HG03460 (cell line): ENCODE measurements around the gene SKAP1.
"Not testable (repeated sequence)": the region's sequence is repeated elsewhere in the genome, so short reads cannot be mapped to it uniquely, and the experiment has no call there.

Source experiments
- ATAC-seq: cut with Tn5 transposase; IDR thresholded peaks from one replicate; pipeline ENCODE4 v1.9.1; 2021; ENCODE audit not compliant: unreplicated experiment

The SKAP1 gene

DNA sequence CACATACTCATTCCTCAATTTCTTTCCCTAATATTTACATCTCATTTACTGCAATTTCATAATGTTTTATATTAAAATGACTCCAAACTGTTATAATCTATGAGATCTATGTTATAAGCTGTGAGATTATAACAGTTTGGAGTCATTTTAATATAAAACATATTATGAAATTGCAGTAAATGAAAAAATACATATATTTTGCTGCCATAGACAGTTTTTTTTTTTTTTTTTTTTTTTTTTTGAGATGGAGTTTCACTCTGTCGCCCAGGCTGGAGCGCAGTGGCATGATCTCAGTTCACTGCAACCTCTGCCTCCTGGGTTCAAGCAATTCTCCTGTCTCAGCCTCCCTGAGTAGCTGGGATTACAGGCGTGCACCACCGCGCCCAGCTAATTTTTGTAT lies 180.0 kb downstream of the SKAP1 start:
- ATAC-seq, result not testable (repeated sequence)

DNA sequence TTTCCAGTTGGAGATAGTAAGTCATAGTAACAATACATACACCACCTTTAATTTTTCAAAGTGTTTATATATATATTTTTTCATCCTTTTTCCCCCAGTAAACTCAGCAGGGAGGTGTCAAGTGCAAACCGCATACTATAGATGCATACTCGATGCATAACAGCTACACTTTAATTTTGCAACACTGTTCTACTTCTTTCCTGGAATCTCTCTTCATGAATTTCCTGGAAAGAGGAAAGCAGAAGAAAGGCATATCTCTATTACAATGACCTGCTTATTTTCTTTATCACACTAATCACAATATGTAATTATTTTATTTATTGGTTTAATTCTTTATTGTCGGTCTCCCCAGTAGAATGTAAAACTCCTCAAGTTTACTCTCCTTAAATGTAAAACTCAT lies 182.4 kb downstream of the SKAP1 start:
- ATAC-seq, result no peak

DNA sequence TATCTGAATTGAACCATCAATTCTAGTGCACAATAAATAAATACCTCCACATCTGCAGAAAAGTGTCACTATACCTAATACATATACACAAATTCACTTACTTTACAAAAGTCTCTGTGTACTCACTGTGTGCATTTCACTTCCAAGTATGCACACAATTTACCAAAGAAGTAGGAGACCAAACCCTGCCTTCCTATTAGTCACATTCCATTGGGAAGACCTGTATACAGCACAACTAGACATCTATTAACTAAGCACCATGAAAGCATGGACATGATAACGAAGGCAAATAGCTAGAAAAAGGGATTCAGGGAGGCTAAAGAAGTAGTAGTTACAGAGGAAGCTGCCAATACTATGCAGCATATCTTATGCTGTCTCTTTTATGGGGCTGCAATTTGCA lies 183.0 kb downstream of the SKAP1 start:
- ATAC-seq, result no peak

DNA sequence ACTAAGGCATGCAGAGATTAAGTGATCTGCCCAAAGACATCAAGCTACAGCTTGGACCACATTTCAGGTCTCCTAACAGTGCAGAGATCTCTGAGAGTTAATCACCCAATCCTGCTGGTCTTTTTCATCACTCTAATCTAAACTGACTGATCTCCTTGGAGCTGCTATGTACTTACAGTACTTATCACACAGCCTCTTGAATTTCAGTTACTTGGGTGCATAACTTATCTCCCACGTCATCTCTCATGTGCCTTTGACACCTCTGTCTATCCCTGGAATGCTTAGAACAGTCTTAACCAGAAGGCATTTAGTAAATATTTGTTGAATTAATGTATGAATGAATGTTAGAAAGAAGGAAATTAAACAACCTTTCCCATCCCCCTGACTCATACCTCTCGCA lies 183.4 kb downstream of the SKAP1 start:
- ATAC-seq, result no peak

DNA sequence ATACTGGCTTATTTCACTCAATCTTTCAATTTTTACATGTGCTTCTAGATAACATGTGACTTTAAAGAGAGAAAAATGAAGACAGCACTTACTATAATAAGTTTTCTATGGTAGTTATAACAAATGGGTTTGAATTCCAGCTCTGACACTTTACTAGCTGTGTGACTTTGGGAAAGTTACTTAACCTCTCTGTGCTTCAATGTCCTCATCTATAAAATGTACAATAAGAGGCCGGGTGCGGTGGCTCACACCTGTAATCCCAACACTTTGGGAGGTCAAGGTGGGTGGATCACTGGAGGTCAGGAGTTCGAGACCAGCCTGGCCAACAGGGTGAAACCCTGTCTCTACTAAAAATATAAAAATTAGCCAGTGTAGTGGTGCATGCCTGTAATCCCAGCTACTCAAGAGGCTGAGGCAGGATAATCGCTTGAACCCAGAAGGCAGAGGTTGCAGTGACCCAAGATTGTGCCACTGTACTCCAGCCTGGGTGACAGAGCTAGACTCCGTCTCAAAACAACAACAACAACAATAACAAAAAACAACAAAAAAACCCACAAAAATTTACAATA lies 184.5 kb downstream of the SKAP1 start:
- not testable (repeated sequence) for ATAC-seq

DNA sequence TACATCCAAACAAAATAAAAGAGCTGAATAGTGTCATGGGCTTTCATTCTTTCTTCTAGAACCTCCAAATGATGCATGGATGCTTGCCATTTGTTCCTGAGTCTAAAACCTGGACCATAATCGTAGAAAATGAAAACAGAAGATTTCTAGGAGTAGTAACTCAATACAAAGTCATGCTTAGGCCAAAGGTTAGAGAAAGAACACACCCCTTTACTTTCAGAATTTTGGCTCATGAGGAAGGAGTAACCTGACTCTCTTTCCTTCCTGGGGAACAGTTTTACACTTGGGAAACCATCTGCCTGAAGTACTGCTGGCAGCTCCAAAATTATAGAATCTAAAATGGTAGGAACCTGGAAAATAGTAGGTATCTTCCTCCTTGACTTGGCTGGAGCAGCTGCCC lies 185.2 kb downstream of the SKAP1 start:
- ATAC-seq, result no peak

DNA sequence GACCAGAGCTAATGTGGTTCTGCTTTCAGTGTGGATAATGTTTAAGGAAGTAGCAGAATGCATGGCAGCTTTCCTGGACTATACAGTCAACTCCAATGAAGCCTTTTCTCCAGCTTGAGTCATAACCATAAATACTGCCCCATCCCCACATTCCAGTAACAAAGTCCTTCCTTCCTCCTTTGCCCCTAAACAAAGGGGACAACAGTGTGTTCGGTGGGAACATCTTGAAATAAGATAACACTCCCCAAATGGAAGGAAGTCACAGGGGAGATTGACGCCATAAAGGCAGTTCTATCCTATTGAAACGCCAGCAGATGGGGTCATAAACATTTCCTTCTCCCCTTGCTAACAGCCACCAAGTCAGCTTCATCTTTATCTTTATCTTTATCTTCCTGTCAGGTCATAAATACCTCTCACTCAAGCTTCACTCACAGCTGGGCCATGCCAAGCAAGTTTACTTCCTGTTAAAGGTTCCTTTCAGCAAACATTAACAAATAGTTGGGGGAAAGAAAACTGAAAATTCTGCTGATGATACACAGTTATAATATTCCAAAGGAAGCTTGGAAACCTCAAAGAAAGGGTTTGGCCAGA lies 185.8 kb downstream of the SKAP1 start:
- no peak for ATAC-seq

DNA sequence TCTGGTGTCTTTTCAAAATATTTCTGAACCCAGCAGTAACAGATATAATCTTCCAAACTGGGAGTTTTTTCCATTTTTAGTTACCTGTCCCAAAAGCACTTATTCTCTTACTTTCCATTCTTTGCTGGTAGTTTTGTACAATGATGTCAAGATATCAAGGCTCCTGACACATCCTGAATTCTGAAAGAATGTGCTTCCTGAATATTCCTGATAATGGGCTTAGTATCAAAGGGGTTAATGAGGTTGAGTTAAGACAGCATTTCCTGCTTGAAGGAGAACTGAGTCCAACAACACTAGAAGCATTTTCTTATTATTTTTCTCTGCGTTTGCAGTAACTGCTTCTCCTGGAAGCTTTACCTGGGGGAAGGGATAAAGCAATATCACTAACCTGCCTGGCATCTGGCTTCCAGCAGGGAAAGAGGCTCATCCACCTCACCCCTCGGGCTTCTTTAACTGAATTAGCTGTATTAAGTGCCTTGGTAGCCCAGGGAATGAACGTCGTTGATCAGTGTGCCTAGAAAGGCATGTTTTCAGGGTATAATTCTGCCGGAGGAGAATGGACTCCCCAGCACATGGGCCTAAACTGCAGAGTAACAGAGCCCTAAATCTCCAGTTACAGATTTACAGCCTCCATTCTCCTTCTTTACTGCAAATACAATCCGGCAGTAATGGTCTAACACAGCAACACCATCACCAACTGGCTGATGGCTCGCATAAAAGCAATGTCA lies 188.1 kb downstream of the SKAP1 start:
- no peak for ATAC-seq

DNA sequence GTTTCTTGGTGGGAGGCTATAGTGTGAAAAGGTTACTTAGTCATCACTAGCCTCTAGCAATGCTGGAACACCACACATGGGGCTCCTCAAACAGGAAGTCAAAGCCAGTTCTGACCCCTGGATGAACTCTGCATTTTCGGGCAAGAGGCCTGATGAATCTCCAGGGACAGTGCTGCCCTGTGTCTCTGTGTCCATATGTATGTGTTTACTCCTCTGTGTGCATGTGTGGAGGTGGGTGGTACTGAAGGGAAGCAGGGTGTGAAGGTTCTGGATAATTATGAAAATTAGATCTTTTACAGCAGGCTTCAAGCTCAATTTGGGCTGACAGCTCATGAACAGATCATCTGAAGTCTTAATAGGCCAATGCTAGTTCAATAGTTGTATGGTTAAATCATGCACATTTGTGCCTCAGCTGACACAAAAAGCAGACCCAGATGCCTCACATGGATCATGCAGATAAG lies 188.9 kb downstream of the SKAP1 start:
- peak; percentile 92 for ATAC-seq

DNA sequence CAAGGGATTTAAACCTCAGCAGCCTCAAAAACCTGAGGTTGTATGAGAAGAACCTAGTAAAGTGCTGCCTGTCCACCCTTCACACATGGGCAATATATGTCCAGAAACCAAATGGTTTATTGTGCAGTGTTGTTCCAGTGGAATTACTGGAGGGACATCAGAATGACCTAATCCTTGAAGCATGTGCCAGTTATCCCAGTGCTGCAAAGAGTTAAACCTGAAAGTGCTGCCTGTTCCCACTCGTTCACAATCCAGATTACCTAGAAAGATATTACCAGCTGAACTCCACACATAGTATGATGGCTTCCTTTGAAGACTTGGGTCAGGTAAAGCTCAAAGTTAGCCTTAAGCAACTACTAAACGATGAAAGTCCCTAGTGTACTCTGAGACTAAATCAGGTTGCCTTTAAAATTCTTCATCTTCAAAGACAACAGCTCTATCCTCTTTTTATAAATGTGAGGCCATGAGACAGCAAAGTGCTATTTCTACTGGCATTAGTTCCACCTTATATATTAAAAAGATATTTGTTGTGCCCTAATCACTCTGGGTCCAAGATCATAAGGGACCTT lies 189.4 kb downstream of the SKAP1 start:
- ATAC-seq, result no peak

DNA sequence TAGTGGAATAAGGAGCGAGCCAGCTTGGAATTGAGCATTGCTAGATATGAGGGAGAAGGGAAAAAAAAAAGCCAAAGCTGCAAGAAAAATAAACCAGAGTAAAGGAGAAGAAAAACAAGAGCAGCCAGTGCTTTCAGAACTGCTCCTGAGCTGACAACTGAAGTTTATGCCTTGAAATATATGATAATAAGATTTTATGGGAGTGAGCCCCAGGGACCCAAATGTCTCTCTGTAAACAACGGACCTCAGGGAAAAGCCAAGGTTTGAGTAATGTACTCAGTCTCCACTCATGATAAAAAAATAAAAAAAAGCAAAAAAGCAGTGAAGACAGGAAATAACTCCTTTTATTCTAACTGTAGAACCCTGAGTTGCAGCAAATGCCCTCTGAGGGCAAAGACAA lies 189.9 kb downstream of the SKAP1 start:
- ATAC-seq, result no peak

DNA sequence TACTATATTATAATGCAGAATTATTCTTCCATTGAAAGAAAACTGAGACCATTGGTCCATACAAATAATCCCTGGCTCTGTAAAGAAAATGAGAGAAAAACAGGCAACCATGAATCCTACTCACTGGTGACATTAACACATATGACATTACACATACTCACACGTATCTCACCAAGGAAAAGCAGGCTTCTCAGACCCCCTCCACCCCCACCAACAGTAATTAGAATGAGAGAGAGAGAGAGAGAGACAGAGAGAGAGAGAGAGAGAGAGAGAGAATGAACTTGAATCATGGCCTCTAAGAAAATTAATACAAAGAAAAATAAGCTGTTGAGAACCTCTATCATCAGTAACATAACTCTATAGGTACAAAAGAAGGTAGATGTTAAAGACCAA lies 190.4 kb downstream of the SKAP1 start:
- ATAC-seq, result no peak

DNA sequence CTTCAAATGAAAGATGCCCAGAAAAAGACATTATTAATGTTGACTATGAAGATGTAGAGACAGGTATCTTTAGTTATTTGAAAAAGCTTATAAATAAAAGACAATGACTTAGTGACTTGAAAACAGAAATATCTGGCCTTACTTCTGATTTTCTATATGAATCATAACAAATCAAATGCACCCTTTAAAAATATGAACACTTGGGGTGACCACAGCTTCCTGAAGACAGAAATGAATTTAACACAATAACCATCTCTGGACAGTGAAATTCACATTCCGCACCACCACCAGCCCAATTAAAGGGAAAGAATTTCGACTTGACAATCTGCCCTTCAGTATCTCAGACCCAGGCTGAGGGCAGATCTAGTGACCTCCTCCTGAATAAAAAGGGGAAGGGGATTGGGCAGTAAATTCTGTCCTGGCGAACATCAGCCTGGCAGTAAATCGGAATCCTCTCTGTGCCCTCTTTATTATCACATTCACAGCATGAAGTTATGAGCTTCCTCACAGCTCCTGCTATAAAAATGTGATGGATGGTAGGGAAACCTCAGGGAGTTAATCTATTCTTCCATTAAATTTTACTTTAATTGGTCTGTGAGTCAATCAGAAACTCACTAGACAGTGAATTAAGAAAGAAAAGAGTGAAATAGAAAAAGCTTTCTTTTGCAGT lies 190.9 kb downstream of the SKAP1 start:
- ATAC-seq, result no peak

DNA sequence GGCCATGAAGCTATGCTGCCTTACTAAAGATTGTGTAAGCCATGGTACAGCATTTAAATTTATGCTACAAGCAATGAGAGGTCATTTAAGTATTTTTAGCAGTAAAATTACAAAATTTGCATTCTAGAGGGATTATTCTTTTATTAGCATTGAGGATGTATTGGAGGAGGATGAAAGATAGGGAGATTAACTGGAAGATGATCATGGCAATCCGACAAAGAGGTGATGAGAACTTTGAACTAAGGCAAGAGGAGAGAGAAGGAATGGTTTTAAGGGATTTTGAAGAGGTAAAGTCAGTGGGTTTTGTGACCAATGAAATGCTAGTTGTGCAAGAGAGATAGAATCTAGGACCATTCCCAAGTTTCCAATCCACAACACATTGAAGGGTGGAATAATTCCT lies 192.6 kb downstream of the SKAP1 start:
- ATAC-seq, result no peak

DNA sequence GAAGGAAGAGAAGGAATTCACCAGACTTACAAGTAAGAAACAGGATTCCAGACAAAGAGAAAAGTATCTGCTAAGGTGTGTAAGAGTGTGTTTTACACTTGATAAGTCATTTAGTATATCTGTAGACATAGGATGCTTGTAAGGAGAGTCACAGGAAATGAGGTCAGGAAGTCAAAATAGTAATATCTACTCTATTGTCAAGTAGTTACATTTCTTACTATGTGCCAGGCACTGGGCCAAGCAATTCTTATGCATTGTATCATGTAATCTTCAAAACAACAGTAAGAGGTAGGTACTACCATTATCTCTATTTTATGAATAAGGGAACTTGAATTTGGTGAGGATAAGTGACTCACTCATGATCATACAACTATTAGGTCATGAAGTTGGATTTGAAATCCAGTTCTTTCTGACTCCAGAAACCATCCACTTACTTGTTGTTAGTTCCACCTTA lies 193.3 kb downstream of the SKAP1 start:
- no peak for ATAC-seq

DNA sequence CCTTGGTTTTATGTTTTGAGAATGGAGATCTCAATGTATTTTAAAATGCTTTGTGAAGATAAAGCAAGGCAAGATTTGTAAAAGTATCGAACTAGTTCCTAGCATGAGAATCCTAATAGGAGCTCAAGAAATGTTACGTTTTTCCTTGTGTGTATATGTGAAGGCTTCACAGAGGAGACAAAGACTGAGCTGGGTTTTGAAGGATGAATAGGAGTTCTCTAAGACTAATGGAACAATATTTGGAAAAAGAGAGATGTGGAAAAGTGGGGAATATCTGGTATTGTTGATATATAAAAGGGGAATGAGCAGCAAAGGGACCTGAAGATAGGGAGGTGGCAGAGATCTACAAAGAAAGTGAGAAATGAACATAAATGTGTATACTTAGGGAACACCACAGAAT lies 195.1 kb downstream of the SKAP1 start:
- ATAC-seq, result no peak

DNA sequence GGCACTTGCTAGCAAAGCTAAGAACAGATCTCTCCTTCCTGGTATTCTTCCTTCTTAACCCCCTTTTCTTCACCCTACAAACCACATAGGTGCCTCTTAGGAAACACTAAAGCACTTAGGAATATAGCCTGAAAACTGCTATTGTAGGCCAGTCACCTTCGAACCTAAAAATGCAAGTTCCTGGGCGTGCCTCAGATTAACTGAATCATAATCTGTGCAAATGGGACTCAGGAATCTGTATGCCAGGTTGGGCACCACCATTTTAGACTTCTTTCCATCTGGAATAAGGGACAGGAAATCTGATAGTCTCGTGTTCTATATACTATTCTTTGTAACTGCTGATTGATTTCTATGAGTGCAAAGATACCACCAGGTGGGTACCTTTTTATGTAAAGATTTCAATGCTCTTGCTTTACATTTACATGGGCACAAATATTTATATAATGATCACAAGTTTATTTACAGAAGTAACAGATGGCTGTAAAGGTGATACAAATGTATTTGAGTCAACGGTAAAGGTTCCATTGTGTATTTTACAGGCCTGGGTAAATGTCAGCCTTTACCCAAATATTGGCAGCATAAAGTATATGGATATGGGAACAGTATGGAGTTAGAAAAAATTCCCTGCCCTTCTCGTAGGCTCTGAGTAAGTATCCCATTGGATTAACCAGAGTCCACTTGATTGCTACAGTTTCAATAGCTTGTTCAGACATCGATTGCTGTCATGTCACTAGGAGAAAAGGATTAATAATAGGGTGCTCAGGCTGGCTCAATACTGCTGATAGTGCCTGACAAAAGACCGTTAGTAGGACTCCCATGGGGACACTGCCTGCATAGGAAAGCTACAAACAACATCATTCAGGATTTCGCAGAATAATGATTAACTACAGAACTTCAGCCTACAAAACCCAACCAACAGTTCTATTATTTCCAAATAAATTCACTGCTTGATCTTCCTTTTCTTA lies 197.7 kb downstream of the SKAP1 start:
- ATAC-seq, result no peak

DNA sequence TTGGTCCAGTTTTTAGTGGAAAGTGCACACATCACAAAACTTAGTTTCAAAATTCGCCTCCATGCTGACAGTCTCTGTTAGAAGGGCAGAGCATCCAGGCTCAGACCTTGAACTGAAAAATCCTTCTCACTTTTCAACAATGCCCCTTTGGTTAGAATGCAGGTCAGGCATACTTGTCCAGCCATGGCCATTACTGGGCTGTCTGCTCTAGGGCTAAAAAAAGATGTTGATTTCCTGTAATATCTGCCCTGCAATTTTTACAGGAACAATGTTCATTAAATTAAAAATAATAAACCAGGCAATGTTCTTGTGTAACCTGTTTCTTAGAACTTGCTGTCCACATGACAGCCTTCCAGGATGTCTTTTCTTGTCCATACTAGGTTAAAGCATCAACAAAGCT lies 200.1 kb downstream of the SKAP1 start:
- ATAC-seq, result no peak

DNA sequence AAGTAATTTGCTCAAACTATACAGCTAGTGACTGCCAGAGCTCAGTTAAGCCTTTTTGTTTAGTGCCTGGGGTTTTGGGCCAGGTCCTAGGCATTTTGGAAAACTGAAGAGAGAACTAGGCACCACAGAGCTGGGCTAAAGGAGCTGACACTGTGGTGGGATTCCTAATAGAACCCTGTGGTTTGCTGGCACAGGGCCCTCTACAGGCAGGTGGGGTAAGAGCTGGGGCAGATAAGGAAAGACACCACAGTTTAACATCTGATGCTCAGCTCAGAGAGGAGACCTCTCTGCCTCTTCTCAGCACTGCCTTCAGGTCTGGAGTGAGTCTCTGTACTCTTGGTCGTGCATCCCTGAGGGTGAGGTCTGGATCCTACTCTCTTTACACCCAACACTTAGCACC lies 201.3 kb downstream of the SKAP1 start:
- ATAC-seq, result no peak
